Sciatic nerve (tissue), 2 donors: ENCODE results near the gene TTC3. TPM values are rescaled to one million over a fixed set of nuclear protein-coding genes. Genes with fewer than 3 reads are reported as not detected.
"Not testable (repeated sequence)": the region's sequence is repeated elsewhere in the genome, so short reads cannot be mapped to it uniquely, and the experiment has no call there.

Experiments
- ATAC-seq: fragments of 200-7000 bp; cut with Tn5 transposase; one replicate; pipeline ENCODE4 v1.9.1; 2020; ENCODE audit warnings: mild to moderate bottlenecking, moderate library complexity
- DNase-seq: peaks from one replicate; pipeline ENCODE4 v3.0.0-alpha.2; 2020; ENCODE audit warnings: low spot score
- intact Hi-C: fragments of 100-400 bp; cut with DNase I; formaldehyde crosslinking; loops from one replicate; pipeline ENCODE4 v1.14.2; 2022
- total RNA-seq: library from RNA; stranded (reverse); fragmentation: NEBNext Ultra II Directional; extraction: Animal tissue kit (Norgen Biotek cat#: 25700); gene quantifications from one replicate; pipeline ENCODE4 v1.2.1, GENCODE V29; 2021
- donor health status: DM: no; HTN: no; CAD: no.
- donor health status: DM: no; HTN: no; CAD: no.

TTC3 gene
- total RNA-seq, 1 donor from 2014 or later = 146 TPM

DNA sequence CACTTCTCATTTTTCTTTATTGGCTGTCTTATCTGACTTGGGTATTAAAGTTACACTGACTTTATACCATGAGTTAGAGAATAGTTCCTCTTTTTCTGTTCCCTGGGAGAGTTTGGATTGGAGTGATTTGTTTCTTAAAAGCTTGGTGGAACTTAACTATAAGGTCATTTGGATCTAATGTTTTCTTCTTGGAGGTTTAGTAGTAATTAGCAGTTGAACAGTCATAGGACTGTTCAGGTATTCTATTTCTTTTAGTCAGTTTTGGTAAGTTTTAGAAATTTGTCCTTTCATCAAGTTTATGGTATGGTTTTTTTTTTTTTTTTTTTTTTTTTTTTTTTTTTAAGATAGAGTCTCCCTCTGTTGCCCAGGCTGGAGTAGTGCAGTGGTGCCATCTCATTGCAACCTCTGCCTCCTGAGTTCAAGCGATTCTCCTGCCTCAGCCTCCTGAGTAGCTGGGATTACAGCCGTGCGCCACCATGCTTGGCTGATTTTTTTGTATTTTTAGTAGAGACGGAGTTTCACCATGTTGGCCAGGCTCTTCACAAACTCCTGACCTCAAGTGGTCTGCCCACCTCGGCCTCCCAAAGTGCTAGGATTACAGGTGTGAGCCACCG, 6.3 kb downstream of the TTC3 start:
- no peak for ATAC-seq

DNA sequence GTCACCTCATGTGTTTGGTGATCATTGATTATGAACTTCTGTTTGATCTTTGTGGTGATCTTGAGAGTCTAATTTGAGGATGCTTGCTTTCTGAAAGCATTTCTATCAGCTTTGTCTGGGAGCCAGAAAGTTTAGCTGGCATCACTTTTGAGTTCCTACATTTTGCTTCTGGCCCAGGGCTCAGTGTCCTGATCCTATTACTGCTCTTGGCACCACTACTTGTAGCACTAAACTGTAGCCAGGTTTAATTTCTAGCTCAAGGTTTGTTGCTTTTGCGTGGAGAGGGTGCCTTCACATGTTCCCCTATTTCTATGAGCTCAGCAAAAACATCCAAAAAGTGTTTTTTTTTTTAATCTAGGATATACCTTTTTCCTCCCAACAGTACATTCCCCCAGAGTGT, 9.3 kb downstream of the TTC3 start:
- ATAC-seq = no peak
- intact Hi-C loops = no loop called here
- no peak for DNase-seq

More for the DNA sequence above, 6.3 kb downstream of the TTC3 start:
- no peak for DNase-seq
- intact Hi-C loops = no loop called here

GRCh38 chr21:37082856-37083528, 9.9 kb downstream of the TTC3 start:
- intact Hi-C loops = no loop called here
- no peak for ATAC-seq

GRCh38 chr21:37085726-37086125, 12.7 kb downstream of the TTC3 start:
- no peak for ATAC-seq
- intact Hi-C loops = no loop called here
- DNase-seq = no peak

More at GRCh38 chr21:37082856-37083528, 9.9 kb downstream of the TTC3 start:
- DNase-seq = no peak

GRCh38 chr21:37087188-37087587, 14.1 kb downstream of the TTC3 start:
- no peak for ATAC-seq

GRCh38 chr21:37088186-37088735, 15.2 kb downstream of the TTC3 start:
- no peak for ATAC-seq
- DNase-seq = no peak

More at GRCh38 chr21:37087188-37087587, 14.1 kb downstream of the TTC3 start:
- intact Hi-C loops = no loop called here
- no peak for DNase-seq

DNA sequence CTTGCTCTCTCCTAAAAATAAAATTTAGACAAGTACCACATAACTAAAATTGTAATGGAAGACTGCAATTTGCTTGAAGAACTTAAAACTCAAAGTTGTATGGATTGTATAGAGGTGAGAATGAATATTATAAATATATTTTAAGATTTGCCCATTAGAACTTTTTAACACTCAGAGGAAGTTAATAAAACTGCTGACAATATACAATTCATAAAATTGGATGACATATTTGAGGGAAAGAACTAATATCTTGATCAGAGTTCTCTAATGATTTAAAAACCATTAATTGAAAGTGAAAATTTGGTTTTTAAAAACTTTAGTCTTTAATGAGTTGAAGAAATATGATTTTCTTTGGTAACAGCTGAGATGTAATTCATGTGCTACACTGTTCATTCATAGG, 20.9 kb downstream of the TTC3 start:
- no peak for ATAC-seq

More at GRCh38 chr21:37088186-37088735, 15.2 kb downstream of the TTC3 start:
- intact Hi-C loops = no loop called here

GRCh38 chr21:37095821-37096220, 22.8 kb downstream of the TTC3 start:
- intact Hi-C loops = no loop called here
- ATAC-seq (no peak), DNase-seq (no peak)

More for the DNA sequence above, 20.9 kb downstream of the TTC3 start:
- intact Hi-C loops = no loop called here
- DNase-seq = no peak

- ATAC-seq (no peak), DNase-seq (no peak)
- intact Hi-C loops = no loop called here
Measured at GRCh38 chr21:37098751-37099150, 25.7 kb downstream of the TTC3 start.

GRCh38 chr21:37100316-37100715, 27.3 kb downstream of the TTC3 start:
- ATAC-seq (no peak), DNase-seq (no peak)
- intact Hi-C loops = no loop called here

DNA sequence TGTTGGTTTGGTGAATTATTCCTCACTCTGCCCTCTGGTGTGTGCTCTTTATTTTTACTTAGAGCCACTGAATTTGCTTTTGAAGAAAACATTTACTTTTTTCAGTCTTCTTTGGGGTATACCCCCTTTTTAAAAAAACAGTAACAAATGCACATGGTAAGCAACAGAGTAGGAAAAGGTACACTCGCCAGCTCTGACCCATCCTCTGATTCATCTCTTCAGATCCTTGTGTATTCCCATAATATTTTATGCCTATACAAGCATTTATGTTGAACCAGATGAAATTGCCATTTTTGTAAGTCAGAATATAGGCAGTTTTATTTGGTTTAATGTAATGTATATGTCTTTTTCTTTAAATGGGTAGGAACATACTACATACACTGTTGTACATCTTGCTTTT, 28.3 kb downstream of the TTC3 start:
- intact Hi-C loops = no loop called here
- ATAC-seq (no peak), DNase-seq (no peak)

DNA sequence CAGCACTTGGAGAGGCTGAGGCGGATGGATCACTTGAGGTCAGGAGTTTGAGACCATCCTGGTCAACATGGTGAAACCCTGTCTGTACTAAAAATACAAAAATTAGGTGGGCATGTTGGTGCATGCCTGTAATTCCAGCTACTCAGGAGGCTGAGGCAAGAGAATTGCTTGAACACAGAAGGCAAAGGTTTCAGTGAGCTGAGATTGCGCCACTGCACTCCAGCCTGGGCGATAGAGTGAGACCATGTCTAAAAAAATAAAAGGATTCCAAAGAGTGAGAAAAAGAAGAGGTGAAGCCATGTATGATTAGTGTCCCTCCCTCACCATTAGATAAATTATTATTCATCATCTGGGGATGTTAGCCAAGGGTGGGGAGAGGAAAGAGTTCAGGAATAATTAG, 29.7 kb downstream of the TTC3 start:
- intact Hi-C loops, DNase-seq, ATAC-seq: not testable (repeated sequence)

GRCh38 chr21:37106998-37107397, 33.9 kb downstream of the TTC3 start:
- ATAC-seq (no peak), DNase-seq (no peak)
- intact Hi-C loops = no loop called here

- ATAC-seq, DNase-seq, intact Hi-C loops: not testable (repeated sequence)
Measured at GRCh38 chr21:37111029-37111428, 38.0 kb downstream of the TTC3 start.

DNA sequence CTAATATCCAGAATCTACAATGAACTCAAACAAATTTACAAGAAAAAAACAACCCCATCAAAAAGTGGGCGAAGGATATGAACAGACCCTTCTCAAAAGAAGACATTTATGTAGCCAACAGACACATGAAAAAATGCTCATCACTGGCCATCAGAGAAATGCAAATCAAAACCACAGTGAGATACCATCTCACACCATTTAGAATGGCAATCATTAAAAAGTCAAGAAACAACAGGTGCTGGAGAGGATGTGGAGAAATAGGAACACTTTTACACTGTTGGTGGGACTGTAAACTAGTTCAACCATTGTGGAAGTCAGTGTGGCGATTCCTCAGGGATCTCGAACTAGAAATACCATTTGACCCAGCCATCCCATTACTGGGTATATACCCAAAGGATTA, 41.2 kb downstream of the TTC3 start:
- DNase-seq, intact Hi-C loops, ATAC-seq: not testable (repeated sequence)

- intact Hi-C loops, ATAC-seq, DNase-seq: not testable (repeated sequence)
Measured at GRCh38 chr21:37116459-37116858, 43.4 kb downstream of the TTC3 start.

- ATAC-seq = no peak
- intact Hi-C loops = no loop called here
- DNase-seq = no peak
Measured at GRCh38 chr21:37117204-37117603, 44.1 kb downstream of the TTC3 start.

DNA sequence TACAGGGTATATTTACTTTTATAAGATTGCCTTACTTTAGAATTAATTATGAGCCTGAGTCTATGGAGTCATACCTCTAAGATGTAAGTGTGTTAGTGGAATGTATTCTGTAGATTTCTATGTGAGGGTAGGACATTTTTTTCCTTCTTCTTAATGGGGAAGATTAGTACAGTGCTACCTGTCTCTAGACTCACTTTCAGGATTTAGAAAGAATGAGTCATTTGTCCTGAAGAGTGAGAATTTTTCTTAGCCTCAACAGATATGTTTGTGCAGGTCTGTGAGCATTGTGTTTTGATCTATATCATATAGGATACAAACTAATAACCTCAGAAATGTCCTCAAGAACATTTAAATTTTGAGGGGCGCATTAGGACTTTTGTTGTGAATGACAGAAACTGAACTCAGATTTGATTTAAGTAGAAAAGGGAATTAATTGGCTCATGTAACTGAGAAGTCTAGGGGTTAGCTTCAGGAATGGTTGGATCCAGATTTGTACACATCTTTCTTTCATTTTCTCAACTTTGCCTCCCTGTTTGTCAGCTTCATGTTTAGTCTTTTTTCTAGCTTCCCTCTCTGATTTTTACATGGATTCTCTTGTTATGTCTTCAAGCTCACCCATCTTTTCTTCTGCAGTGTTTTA, 45.3 kb downstream of the TTC3 start:
- DNase-seq (no peak), ATAC-seq (no peak)
- intact Hi-C loops = no loop called here

DNA sequence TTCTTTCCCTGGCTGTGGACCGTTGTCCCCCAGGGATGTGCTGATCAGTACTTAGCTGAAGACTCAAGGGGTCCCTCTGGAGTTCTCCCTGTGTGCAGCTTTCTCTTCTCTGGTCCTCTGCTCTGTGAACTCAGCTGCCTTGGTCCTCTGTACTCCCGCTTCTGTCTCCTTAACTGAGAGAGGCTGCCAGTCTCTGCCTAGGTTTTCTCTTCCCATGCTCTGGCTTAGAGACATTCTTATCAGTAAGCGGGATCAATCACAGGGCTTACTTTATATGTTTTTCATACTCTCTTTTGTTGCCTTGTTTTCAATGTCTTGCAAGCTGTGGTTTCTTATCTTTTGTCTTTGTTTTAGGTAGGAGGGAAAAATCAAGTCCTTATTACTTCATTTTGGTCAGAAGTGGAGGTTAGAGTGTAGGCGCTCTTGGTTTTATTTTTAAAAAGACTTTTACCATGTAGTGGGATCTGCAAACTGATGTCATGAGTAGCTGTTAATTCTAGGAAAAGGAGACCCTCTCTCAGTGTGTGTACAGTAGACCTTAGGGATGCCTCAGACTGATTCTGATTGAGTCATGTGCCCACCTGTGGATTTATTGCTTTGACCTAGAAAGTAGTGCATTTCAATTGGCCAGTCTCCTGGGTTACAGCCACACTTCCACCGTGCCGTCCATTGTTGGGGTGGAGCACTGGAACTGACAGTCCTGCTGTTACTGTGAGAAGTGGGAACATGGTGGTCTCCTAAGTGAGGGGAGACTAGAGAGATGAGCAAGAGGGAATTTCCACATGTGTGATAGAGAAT, 46.6 kb downstream of the TTC3 start:
- ATAC-seq (no peak), DNase-seq (no peak)
- intact Hi-C loops = no loop called here
